ENCODE data around the gene ITGB1BP1. TPM values are rescaled to one million over a fixed set of nuclear protein-coding genes. Genes with fewer than 3 reads are reported as not detected.

ITGB1BP1 gene
- total RNA-seq, 1 donor from 2014 or later: 339 TPM

GRCh38 chr2:9378433-9379390 is 44.6 kb downstream of the ITGB1BP1 start:
- DNase-seq (ENCODE audit: low spot score): no peak

- DNase-seq (ENCODE audit: low spot score): no peak
These were observed 45.7 kb downstream of the ITGB1BP1 start for GRCh38 chr2:9377461-9378097.

GRCh38 chr2:9375857-9376428 is 47.4 kb downstream of the ITGB1BP1 start:
- DNase-seq (ENCODE audit: low spot score): no peak

GRCh38 chr2:9374071-9374730 is 49.1 kb downstream of the ITGB1BP1 start:
- DNase-seq (ENCODE audit: low spot score): no peak

- no peak for DNase-seq (ENCODE audit: low spot score)
These were observed 49.9 kb downstream of the ITGB1BP1 start for GRCh38 chr2:9373476-9373875.

- DNase-seq (ENCODE audit: low spot score): no peak
These were observed 50.3 kb downstream of the ITGB1BP1 start for GRCh38 chr2:9373047-9373446.

GRCh38 chr2:9370746-9371145 is 52.6 kb downstream of the ITGB1BP1 start:
- no peak for DNase-seq (ENCODE audit: low spot score)

- no peak for DNase-seq (ENCODE audit: low spot score)
These were observed 57.3 kb downstream of the ITGB1BP1 start for GRCh38 chr2:9366026-9366425.

GRCh38 chr2:9365498-9366019 is 57.8 kb downstream of the ITGB1BP1 start:
- no peak for DNase-seq (ENCODE audit: low spot score)

GRCh38 chr2:9364791-9365497 is 58.4 kb downstream of the ITGB1BP1 start:
- no peak for DNase-seq (ENCODE audit: low spot score)

- DNase-seq (ENCODE audit: low spot score): no peak
These were observed 59.0 kb downstream of the ITGB1BP1 start for GRCh38 chr2:9364373-9364772.

GRCh38 chr2:9360701-9361100 is 62.6 kb downstream of the ITGB1BP1 start:
- no peak for DNase-seq (ENCODE audit: low spot score)

- DNase-seq (ENCODE audit: low spot score): no peak
These were observed 63.2 kb downstream of the ITGB1BP1 start for GRCh38 chr2:9360110-9360509.

- no peak for DNase-seq (ENCODE audit: low spot score)
These were observed 63.9 kb downstream of the ITGB1BP1 start for GRCh38 chr2:9359463-9359862.

GRCh38 chr2:9358846-9359245 is 64.5 kb downstream of the ITGB1BP1 start:
- DNase-seq (ENCODE audit: low spot score): no peak

- DNase-seq (ENCODE audit: low spot score): no peak
These were observed 67.1 kb downstream of the ITGB1BP1 start for GRCh38 chr2:9356261-9356660.

- no peak for DNase-seq (ENCODE audit: low spot score)
These were observed 67.6 kb downstream of the ITGB1BP1 start for GRCh38 chr2:9355716-9356115.

GRCh38 chr2:9355270-9355669 is 68.1 kb downstream of the ITGB1BP1 start:
- DNase-seq (ENCODE audit: low spot score): no peak

GRCh38 chr2:9354318-9354717 is 69.0 kb downstream of the ITGB1BP1 start:
- DNase-seq (ENCODE audit: low spot score): no peak

Data from mesenteric fat pad (tissue), 1 donor.